Right renal pelvis (tissue), 4 donors: ENCODE data around the gene ACOT8. TPM values are rescaled to one million over a fixed set of nuclear protein-coding genes. Genes with fewer than 3 reads are reported as not detected.
"Not testable (repeated sequence)": the region's sequence is repeated elsewhere in the genome, so short reads cannot be mapped to it uniquely, and the experiment has no call there.

Experiments used
- DNase-seq, 4 donors: peaks; one replicate each; pipeline ENCODE4 v3.0.0-alpha.2; 2013; ENCODE audit warnings: low read depth in 4 of 4, low spot score in 3 of 4, missing footprints in 1 of 4
- polyA plus RNA-seq, 4 donors: library from polyadenylated mRNA; unstranded; fragments of 120-200 nt; gene quantifications; one replicate each; pipeline ENCODE4 v1.2.1, GENCODE V29; 2013; ENCODE audit not compliant: insufficient read length in 4 of 4

ACOT8 gene
- 10 to 100 TPM; 23.2 to 28.9 (median 24.5) TPM for polyA plus RNA-seq

DNA sequence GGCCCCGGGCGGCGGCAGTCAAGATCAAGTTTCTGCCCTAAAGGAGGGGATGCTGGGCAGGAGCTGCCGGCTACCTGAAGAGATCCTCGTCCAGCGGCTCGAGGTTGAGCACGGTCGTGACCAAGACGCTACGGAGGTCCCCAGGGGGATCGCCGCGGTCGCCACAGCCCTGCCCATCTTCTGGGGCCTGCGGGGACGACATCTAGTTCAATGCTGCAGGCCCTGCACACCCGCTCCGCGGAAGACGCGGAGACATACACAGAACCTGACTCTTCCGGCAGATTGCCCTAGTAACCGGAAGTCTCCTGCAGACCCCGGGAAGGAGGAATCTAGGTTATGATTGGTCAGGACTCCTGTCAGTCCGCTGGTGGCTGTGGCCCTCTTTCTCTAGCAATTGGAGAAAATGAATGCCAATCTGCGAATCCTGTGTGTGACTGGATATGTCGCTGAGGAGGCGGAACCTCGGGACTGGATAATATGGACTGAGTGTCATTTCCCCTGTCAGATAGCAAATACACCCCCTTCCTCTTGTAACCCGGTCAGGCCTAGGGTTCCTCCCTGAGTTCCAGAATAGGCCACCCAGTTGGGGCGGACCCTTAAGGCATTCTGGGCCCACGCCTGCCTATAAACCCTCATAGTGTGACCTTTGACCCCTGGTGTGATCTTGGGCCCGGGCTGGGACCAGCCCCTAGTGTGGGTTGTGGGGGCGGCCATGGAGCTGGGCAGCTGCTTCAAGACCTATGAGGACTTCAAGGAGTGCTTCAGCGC, at the start of gene ACOT8, which contains the start of gene ZSWIM3:
Gene ACOT8 (minus strand): TSS at position 279 of the 768 bp plus-strand sequence. CDS start 77 bp downstream, at position 202.
Gene ZSWIM3 (plus strand): TSS at position 501 of the 768 bp plus-strand sequence. CDS start 212 bp downstream, at position 713.
- peak; percentile 100 for DNase-seq

DNA sequence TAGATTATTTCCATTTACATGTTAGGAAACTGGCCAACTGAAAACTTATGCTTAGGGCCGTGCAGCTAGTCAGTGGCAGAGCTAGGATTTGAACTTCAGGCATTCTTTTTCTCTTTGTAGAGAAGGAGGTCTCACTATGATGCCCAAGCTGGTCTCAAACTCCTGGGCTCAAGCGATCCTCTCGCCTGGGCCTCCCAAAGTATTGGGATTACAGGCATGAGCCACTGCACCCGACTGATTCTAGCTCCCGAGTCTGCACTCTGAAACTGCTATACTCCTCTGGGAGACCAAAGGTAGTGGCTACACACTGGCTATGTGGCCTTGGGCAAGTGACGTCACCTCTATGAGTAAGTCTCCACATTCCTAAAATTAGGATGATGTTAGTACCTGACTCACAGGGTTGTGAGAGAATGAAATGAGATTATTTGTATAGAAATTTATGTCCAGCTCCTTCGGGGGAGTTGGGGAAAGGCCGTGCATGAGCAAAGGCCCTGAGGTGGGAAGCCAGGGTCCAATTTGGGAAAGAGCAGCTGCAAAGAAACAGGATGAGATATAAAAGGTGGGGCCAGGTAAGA, 48.4 kb upstream of the ACOT8 start:
- no peak for DNase-seq

DNA sequence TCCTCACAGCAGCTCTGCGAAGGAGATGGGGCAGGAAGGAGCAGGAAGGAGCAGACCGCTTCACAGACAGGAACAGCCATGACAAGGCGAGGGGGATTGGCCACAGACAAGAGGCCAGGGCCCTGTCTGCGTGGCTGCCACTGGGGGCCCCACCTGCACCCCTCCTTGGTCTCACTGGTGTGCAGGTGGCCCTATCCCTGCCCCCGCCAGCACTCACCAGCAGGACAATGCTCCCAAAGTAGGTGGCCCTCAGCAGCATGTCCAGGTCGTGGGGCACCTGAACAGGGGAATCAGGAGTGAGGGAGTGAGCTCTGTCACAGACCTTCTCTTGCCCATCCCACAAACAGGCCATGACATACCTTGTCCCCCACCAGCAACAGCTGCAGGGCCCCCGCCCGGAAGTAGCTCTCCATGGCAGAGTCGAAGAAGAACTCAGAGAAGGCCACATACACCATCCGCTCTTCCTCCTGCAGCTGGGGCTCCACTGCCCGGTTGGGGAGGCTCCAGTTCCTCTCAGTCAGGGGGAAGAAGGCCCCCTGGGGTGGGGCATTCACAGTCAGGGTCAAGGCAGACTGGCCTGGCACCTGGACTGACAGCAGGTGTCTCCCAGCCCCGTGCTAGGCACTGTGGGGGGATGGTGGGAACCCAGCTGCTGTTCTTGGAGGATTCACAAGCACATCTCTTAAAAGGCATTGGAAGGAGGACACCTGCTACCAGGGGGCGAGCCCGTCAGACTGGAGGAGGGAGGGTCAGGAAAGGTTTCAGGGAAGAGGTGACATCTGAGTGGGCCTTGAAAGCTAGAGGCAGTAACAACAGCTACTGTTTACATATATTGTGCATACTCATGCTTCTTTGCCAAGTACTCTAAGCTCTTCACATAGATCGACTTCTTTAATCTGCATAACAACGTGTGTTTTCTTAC, 47.7 kb upstream of the ACOT8 start:
- no peak for DNase-seq

DNA sequence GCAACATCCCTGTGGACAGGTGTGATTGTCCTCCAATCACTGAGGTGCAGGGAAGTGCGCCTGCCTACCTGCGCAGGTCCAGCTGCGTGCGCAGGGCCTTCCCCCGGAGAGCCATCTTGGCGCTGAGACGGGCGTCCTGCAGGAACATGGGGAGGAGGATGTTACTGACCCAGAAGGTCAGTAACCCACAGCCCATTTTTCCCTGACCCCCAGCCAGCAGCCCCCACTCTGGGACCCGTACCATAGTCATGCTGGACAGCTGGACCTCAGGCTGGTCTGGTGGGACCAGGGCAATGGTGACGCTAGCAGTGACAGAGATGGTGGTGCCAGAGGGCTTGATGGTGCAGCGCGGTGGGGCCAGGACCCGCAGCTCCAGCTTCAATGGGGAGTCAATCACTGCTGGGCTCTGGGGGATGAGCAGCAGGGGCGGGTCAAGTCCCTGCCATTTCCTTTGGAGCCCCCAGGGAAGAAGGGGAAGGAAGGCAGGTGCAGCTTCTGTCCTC, 45.1 kb upstream of the ACOT8 start:
- DNase-seq = no peak

DNA sequence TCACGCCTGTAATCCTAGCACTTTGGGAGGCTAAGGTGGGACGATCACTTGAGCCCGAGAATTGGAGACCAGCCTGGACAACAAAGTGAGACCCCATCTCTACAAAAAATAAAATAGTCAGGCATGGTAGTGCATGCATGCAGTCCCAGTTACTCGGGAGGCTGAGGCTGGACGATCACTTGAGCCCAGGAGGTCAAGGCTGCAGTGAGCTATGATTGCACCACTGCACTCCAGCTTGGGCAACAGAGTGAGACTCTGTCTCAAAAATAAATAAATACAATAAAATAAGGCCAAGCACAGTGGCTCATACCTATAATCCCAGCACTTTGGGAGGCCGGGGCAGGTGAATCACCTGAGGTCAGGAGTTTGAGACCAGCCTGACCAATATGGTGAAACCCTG, 44.1 kb upstream of the ACOT8 start:
- not testable (repeated sequence) for DNase-seq

DNA sequence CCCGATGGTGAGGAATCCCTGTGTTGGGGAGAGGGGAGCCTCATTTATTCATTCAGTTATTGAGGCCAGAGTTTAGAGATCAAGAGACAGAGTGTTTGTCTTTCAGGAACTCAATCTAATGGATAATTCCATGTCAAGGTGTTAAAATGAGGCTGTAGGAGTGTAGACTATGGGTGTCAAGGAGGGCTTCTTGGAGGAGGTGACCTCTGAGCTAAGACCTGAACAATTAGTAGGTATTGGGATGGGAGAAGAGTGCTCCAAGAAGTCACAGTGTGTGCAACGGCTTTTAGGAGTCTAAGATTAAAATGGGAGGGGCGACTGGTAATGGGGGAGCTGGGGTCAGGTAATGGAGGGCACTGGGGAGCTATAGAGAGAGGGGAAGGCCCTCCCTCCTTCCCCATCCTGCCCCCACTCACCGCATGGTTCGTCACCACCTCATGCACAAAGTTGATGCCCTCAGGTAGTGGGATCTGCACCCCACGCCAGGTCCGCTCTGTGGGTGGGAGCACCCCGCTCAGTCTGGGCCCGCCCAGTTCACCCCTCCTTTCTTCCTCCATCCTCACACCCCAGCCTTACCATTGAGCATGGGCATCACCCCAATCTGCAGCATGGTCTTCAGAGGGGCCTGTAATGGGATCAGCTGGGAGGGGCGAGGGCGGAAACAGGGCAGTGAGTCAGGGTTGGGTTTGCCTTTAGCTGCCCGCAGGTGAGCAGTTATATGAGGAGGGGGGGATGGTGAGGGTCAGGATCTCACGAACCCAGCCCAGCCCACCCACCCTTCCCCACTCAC, 42.0 kb upstream of the ACOT8 start:
- DNase-seq = no peak

DNA sequence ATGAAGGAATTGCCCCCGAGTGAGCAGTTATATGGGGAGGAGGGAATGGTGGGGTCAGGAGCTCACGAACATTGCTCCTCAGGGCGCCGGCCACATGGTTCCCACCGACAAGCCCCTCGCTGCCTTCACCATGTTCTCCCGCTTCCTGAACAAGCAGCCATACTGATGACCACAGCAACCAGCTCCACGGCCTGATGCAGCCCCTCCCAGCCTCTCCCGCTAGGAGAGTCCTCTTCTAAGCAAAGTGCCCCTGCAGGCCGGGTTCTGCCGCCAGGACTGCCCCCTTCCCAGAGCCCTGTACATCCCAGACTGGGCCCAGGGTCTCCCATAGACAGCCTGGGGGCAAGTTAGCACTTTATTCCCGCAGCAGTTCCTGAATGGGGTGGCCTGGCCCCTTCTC, 41.1 kb upstream of the ACOT8 start:
- no peak for DNase-seq

DNA sequence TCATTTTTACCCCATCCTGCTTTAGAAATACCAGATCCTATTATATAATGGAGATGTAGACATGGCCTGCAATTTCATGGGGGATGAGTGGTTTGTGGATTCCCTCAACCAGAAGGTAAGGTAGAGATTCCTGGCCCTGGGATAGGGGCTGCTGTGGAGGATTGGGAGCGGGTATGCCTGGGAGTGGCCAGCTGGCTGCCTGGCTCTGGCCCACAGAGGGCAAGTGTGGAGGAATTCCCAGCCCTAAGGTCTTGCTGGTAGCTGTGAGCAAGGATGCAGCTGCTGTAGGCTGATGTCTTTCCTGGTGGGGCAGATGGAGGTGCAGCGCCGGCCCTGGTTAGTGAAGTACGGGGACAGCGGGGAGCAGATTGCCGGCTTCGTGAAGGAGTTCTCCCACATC, 40.5 kb upstream of the ACOT8 start:
- DNase-seq = no peak

DNA sequence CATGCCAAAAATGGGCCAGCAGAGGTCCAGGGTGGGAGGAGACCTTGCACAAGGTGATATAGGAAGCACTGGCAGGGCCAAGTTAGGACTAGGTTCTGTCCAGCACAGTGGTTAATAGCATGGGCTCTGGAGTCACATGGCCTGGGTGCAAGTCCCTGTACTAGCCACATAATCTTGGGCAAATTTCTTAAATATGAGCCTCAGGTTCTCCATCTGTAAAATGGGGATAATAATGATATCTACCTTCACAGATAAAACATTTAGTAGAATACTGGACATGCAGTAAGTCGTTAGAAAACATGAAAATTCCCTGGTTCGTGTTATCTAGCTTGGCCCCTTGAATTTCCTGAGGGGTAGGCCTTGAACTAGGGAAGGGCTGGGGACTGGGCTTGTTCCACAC, 40.1 kb upstream of the ACOT8 start:
- DNase-seq = no peak

DNA sequence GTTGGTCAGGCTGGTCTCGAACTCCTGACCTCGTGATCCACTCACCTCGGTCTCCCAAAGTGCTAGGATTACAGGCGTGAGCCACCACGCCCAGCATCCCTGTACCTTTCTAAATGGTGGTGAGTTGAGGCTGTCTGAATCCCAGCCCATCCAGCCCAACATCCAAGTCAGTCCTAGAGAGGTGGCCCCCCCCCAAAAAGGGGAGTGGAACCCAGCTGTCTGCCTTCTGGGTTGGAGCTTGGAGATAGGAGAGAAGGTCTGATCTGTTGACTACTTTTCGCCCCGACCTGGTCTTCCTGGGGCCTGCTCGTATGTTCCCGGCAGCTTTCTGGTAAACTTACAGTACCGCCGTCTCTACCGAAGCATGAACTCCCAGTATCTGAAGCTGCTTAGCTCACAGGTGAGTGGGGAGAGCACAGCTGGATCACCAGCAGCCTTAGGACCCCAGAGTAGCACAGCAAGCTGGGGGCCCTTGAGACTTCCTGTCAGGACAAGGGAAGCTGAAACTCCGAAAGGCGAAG, 39.5 kb upstream of the ACOT8 start:
- DNase-seq = no peak

DNA sequence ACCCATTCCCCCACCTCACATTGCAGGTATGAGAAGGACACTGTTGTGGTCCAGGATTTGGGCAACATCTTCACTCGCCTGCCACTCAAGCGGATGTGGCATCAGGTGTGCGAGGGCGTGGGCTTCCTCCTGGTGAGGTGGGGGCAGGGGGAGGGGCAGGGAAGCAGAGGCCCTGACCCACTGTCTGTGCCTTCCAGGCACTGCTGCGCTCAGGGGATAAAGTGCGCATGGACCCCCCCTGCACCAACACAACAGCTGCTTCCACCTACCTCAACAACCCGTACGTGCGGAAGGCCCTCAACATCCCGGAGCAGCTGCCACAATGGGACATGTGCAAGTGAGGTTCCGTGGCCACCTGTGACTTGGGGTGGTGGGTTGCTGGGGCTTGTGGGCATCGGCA, 37.6 kb upstream of the ACOT8 start:
- no peak for DNase-seq

DNA sequence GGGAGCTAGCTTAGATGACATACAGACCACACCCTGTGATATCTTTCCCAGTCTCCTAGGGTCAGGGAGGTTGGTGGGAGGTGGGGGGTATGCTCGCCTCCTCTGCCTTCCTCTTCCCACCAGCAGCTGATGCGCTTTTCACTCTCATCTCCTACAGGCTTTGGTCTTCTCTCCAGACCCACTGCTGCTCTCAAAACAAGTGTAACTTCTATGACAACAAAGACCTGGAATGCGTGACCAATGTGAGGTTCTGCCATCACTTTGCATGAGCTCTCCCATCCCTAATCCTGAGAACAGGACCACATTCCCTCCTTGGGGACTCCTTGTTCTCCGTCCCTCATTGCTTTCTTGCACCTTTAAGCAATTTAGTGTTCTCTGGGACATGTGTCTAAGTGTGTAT, 36.6 kb upstream of the ACOT8 start:
- DNase-seq = no peak

DNA sequence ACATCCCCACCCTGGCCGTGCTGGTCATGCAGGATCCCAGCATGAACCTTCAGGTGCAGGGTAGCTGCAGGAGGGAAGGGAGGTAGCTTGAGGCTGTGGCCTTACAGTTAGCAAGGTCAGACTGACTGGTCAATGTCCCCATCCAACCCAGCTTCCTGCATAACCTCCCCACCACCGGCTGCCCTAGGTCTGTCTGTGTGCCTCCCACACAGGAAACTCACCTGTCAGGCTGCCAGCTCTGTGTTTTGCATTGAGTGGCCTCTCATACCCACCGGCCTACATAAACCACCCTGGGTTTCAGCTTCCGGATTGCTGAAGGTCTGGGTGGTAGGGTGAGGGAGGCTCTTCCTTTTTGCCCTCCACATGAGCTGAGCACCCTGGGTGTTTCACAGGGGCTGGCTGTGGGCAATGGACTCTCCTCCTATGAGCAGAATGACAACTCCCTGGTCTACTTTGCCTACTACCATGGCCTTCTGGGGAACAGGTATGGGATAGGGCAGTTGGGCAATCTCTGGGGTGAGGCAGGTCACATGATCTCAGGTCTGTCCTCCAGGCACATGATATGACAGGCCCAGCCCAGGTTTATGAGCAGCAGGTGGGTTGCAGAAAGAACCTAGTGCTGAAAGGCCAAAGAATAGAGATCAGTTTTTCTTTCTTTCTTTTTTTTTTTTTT, 35.8 kb upstream of the ACOT8 start:
- no peak for DNase-seq

DNA sequence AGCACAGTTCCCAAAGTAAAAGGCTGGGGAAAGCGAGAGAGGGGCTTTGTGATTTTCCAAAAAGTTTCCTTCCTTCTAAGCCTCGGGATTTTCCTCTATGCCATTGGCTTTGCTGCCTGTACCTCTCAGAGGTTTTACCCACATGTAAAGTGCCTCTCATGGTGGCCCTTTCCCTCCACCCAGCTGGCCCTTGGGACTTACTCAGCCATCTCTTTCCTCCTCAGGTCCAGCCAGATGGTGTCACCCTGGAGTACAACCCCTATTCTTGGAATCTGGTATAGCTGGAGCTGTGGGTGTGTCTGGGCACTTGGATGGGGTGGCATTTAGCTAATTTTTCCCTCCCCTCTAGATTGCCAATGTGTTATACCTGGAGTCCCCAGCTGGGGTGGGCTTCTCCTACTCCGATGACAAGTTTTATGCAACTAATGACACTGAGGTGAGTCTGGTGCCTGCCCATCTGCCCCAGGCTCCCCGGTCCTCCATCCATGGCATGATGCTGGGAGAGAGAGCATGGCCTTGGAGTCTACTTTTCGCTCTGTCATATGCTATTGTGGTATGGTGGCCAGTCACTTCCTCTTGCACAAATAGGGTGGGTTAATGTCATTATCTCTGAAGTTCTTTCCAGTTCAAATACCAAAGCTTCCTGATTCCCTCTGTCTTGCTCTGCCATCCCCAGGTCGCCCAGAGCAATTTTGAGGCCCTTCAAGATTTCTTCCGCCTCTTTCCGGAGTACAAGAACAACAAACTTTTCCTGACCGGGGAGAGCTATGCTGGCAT, 35.0 kb upstream of the ACOT8 start:
- DNase-seq = no peak

DNA sequence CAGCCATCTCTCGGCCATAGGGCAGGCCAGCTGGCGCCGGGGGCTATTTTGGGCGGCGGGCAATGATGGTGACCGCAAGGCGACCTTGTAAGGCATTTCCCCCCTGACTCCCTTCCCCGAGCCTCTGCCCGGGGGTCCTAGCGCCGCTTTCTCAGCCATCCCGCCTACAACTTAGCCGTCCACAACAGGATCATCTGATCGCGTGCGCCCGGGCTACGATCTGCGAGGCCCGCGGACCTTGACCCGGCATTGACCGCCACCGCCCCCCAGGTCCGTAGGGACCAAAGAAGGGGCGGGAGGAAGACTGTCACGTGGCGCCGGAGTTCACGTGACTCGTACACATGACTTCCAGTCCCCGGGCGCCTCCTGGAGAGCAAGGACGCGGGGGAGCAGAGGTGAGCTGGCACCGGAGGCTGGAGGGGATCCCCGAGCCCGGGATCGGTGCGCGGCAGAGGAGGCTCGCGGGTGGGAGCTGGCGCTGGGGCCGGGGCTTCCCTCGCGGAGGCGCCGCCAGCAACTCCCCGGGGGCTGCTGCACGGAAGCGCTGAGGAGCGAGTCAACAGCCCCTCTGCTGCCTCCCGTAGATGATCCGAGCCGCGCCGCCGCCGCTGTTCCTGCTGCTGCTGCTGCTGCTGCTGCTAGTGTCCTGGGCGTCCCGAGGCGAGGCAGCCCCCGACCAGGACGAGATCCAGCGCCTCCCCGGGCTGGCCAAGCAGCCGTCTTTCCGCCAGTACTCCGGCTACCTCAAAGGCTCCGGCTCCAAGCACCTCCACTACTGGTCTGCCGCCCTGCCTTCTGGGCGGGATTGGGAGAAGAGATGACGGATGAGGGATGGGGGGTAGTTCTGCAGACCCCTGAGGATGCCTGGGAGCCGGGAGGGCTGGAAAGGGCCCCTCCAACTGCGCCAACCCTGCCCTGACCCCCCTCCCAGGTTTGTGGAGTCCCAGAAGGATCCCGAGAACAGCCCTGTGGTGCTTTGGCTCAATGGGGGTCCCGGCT, 34.1 kb upstream of the ACOT8 start, which contains the start of the genes CTSA and NEURL2:
Gene CTSA (plus strand): TSS at position 351 of the 999 bp plus-strand sequence. CDS start 234 bp downstream, at position 585.
Gene NEURL2 (minus strand): TSS at position 224 of the 999 bp plus-strand sequence. CDS start 217 bp downstream, at position 7.
- peak; percentile 84 to 90 (median 86) for DNase-seq

DNA sequence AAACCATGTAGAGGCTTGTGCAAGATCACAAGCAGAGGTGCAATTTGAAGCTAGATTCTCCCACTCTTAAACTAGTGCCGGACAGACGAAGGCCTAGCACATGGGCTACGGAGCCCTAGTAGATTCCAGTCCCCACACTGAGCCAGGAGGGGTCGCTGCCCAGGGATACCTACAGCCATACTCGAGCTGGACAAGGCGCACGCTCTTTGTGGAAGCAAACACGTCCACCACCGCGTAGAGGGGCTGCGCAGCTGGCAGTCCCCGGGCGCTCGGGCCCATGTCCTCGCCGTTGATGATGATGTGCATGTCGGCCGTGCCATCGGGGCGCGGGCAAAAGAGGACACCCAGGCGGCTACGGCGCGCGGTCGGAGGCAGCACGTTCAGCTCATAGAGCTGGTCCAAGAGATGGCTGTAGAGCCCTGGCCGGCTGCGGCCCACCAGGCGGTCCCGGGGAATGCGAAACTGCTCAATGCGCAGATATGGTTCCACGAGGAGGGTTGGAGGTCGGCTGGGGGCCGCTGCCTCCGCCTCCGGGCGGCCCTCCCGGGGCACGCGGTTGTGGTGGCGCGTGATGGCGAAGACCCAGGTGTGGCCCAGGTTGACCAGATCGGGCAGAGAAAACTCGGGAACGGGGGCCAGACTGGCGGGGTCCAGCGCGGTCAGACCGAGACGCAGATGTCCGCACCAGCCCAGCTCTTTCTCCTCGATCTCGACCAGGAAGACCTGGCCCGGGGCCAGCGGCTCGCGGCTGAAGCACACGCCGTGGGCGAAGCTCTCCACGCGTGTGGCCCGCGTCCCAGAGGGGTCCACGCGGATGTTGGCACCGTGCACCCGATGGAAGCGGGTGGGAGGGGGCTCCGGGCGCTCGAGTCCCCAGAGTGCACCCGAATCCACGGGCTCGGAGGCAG, 33.1 kb upstream of the ACOT8 start:
- DNase-seq = peak; percentile 66 to 79 (median 72)
